K562 (cell line): Measurements from ENCODE around the gene RNF19B. TPM values are rescaled to one million over a fixed set of nuclear protein-coding genes. Genes with fewer than 3 reads are reported as not detected.

Experiments used
- ARID4B ChIP-seq: sonication (generic); formaldehyde crosslinking; IDR thresholded peaks from 2 replicates; pipeline ENCODE4 v1.8.0; 2022; ENCODE audit warnings: mild to moderate bottlenecking, missing genetic modification reagents
- C11orf30 ChIP-seq: fragments of 450-650 bp; IDR thresholded peaks from 2 replicates; pipeline ENCODE4 v1.6.1; 2016; ENCODE audit warnings: low read depth, mild to moderate bottlenecking
- EGR1 ChIP-seq: fragments of 450-650 bp; conservative IDR thresholded peaks from 2 replicates; pipeline ENCODE4 v1.6.1; 2017; ENCODE audit warnings: mild to moderate bottlenecking
- ZBTB33 ChIP-seq: sonication (generic); formaldehyde crosslinking; IDR thresholded peaks from 2 replicates; pipeline ENCODE4 v1.8.1; 2023; ENCODE audit warnings: mild to moderate bottlenecking, missing genetic modification reagents
- polyA plus RNA-seq, 8 experiments: library from polyadenylated mRNA; depleted of rRNA in 4 of 8; stranded (reverse) in 5 of 8; unstranded in 3 of 8; fragments of >200 nt; fragmentation: Nextera tagmentation in 2 of 8; fragmentation: Illumina TruSeq in 1 of 8; extraction: Ambion mirVana in 2 of 8; extraction: Trizol in 1 of 8; gene quantifications; 2 replicates each; pipeline versions ENCODE4 v1.2.1 to v1.2.3, GENCODE V29; 2011 to 2014; ENCODE audit warnings: inconsistent platforms in 1 of 8, missing spikeins in 1 of 8
- total RNA-seq, 7 experiments: library from RNA; depleted of rRNA in 6 of 7; stranded (reverse); fragments of >200 nt in 6 of 7; fragmentation: Illumina TruSeq in 2 of 7; extraction: Trizol in 2 of 7; gene quantifications; 2 replicates each; pipeline versions ENCODE4 v1.2.1 to v1.2.3, GENCODE V29; 2011 to 2021; ENCODE audit warnings: low replicate concordance in 1 of 7

The RNF19B gene
- total and polyA plus RNA-seq, 9 of the 15 experiments (the other 6 are each of a cell fraction or from before 2014, with no cell fraction given) = 2.6 to 14.9 (median 10.1) TPM

GRCh38 chr1:32901823-32902534 is 62.6 kb downstream of the RNF19B start (continued):
- TF ChIP-seq EGR1 (0 out of 2 replicates have a peak, but pooled peaks have one; percentile 21), ZBTB33 (peak; percentile 43; the same call in 1 of the 2 replicates), ARID4B (CRISPR knock-in tag) (no peak), C11orf30 (no peak)
